Measurements from ENCODE around the gene CCDC71L. TPM values are rescaled to one million over a fixed set of nuclear protein-coding genes. Genes with fewer than 3 reads are reported as not detected.

Gene CCDC71L
- polyA plus RNA-seq, 1 of the 3 experiments (the other 2 are of a cell fraction): 30.0 TPM

GRCh38 chr7:106659166-106659962 lies 1.6 kb downstream of the CCDC71L start:
- WGBS (ENCODE audit: low lambda C conversion rate): 14% methylated on average over 11 of the region's 12 CpGs
- H3K9me2 ChIP-seq: no peaks in the 10 kb centered on the region
- no peak overlapping the region for H2AFZ ChIP-seq (ENCODE audit: low read depth)
- H3K4me1 ChIP-seq (ENCODE audit: control insufficient read depth in 1 of 2, insufficient read depth in 2 of 2, low read depth in 1 of 2, low read length in 1 of 2): peaks cover 9 to 20% of the 10 kb centered on the region in 2 experiments; a peak in 3 of 4 replicates
- ChIA-PET CTCF (interaction anchor here (0.6 to 5.2 kb wide), 41 partner anchors 8 to 1127 kb away, joined by 3 to 54 read pairs (median 6); partner anchors contain the start of gene RINT1), POLR2A (interaction anchor here (0.5 to 1.0 kb wide), 2 partner anchors 374 to 505 kb away, joined by 3 read pairs; partner anchors contain the start of gene NAMPT)
- H4K20me1 ChIP-seq (ENCODE audit: insufficient read depth): peaks cover 9% of the 10 kb centered on the region; the same call in 1 of the 2 replicates
- TF ChIP-seq CTCF (IDR thresholded peaks at IDR 0.05): no peak
- TF ChIP-seq TAF1 (IDR thresholded peaks at IDR 0.05; ENCODE audit: borderline replicate concordance, low read depth, low read length): no peak
- no peak for TF ChIP-seq RFX5 (IDR thresholded peaks at IDR 0.05; ENCODE audit: low read length)
- H3K4me2 ChIP-seq: peak overlapping the region; percentile 86
- no peak for DNase-seq
- H3K9ac ChIP-seq: peak overlapping the region; percentile 89
- peaks cover 40% of the 10 kb centered on the region for H3K79me2 ChIP-seq (ENCODE audit: insufficient read depth)
- H3F3A ChIP-seq (replicated peaks; ENCODE audit: insufficient read depth): peaks cover 49% of the 10 kb centered on the region
- H3K27ac ChIP-seq (ENCODE audit: low read depth in 2 of 2, low read length in 1 of 2): peak overlapping the region; percentile 86 to 98
- H3K36me3 ChIP-seq (replicated peaks in 1 of 2; ENCODE audit: control insufficient read depth in 1 of 2, insufficient read depth in 2 of 2, low read length in 1 of 2): peaks cover 18 to 30% of the 10 kb centered on the region in 2 experiments
- no peaks in the 10 kb centered on the region for H3K27me3 ChIP-seq (ENCODE audit: insufficient read depth)
- peak overlapping the region; percentile 71 to 100 for H3K4me3 ChIP-seq (ENCODE audit: low read depth in 2 of 2, low read length in 1 of 2)
- no peaks in the 10 kb centered on the region for H3K9me3 ChIP-seq

GRCh38 chr7:106658316-106659165 lies 2.4 kb downstream of the CCDC71L start:
- H3K79me2 ChIP-seq (ENCODE audit: insufficient read depth): peaks cover 40% of the 10 kb centered on the region
- H3K9me2 ChIP-seq: no peaks in the 10 kb centered on the region
- H4K20me1 ChIP-seq (ENCODE audit: insufficient read depth): peaks cover 9% of the 10 kb centered on the region; the same call in 1 of the 2 replicates
- no peak overlapping the region for H2AFZ ChIP-seq (ENCODE audit: low read depth)
- H3K27me3 ChIP-seq (ENCODE audit: insufficient read depth): no peaks in the 10 kb centered on the region
- peak overlapping the region; percentile 89 for H3K9ac ChIP-seq
- TF ChIP-seq FOSL2 (IDR thresholded peaks at IDR 0.05; ENCODE audit: borderline replicate concordance, low read depth): 0 out of 2 replicates have a peak, but pooled peaks have one; percentile 2
- TF ChIP-seq GATA2 (CRISPR knock-in tag; IDR thresholded peaks at IDR 0.05): no peak
- ChIA-PET POLR2A (interaction anchor here (0.5 to 1.0 kb wide), 2 partner anchors 373 to 504 kb away, joined by 3 read pairs; partner anchors contain the start of gene NAMPT), CTCF (interaction anchor here (0.6 to 5.2 kb wide), 28 partner anchors 8 to 1127 kb away, joined by 3 to 54 read pairs (median 6); partner anchors contain the start of gene RINT1)
- WGBS (ENCODE audit: low lambda C conversion rate): 92% methylated on average over 6 of the region's 6 CpGs
- peaks cover 9 to 20% of the 10 kb centered on the region in 2 experiments; a peak in 3 of 4 replicates for H3K4me1 ChIP-seq (ENCODE audit: control insufficient read depth in 1 of 2, insufficient read depth in 2 of 2, low read depth in 1 of 2, low read length in 1 of 2)
- DNase-seq: no peak
- H3K36me3 ChIP-seq (replicated peaks in 1 of 2; ENCODE audit: control insufficient read depth in 1 of 2, insufficient read depth in 2 of 2, low read length in 1 of 2): peaks cover 18 to 30% of the 10 kb centered on the region in 2 experiments
- peak overlapping the region in 1 of 2 experiments; percentile 86; a peak in 2 of 4 replicates for H3K27ac ChIP-seq (ENCODE audit: low read depth in 2 of 2, low read length in 1 of 2)
- peak overlapping the region; percentile 71 to 100; a peak in 3 of 4 replicates for H3K4me3 ChIP-seq (ENCODE audit: low read depth in 2 of 2, low read length in 1 of 2)
- no peaks in the 10 kb centered on the region for H3K9me3 ChIP-seq
- H3F3A ChIP-seq (replicated peaks; ENCODE audit: insufficient read depth): peaks cover 45% of the 10 kb centered on the region
- H3K4me2 ChIP-seq: peak overlapping the region; percentile 86
